IMR-90 (cell line): ENCODE measurements around the gene TMEM208. TPM values are rescaled to one million over a fixed set of nuclear protein-coding genes. Genes with fewer than 3 reads are reported as not detected.

Experiments used
- ATAC-seq: fragments of 200-7000 bp; cut with Tn5 transposase; 2 replicates; pipeline ENCODE4 v1.9.1; 2020; ENCODE audit warnings: low read depth, mild to moderate bottlenecking, moderate library complexity
- BruUV-seq: library from RNA; stranded (reverse); fragments of 400-500 nt; replicated peaks from 2 replicates; lab custom pipeline; 2021; lab: Mats Ljungman, UMichigan
- CTCF ChIA-PET: fragments of 300-600 bp; formaldehyde crosslinking; extraction: SDS; loops from one replicate; lab custom pipeline; 2021; ENCODE audit warnings: antibody characterized with exemption; lab: Yijun Ruan, JAX
- POLR2A ChIA-PET: fragments of 300-600 bp; sonication (Branson Sonifier 250); formaldehyde crosslinking; loops from one replicate; lab custom pipeline; 2022; ENCODE audit warnings: antibody characterized with exemption; ENCODE audit not compliant: unreplicated experiment; lab: Charles Lee
- DNase-seq: peaks from one replicate; pipeline ENCODE4 v3.0.0; 2013
- H2AFZ ChIP-seq: replicated peaks from 2 replicates; pipeline ENCODE3; 2013; ENCODE audit warnings: low read length, mild to moderate bottlenecking; ENCODE audit not compliant: poor library complexity
- H2AK5ac ChIP-seq: 2 replicates; pipeline ENCODE4 v1.6.1; 2013; ENCODE audit warnings: low read depth, low read length, inconsistent platforms
- H2AK9ac ChIP-seq: replicated peaks from 2 replicates; pipeline ENCODE3; 2013; ENCODE audit warnings: mild to moderate bottlenecking, low read depth, low read length, moderate library complexity; ENCODE audit not compliant: poor library complexity
- H2BK120ac ChIP-seq: 2 replicates; pipeline ENCODE4 v1.6.1; 2013; ENCODE audit warnings: low read depth, low read length, inconsistent platforms
- H2BK15ac ChIP-seq: 3 replicates; pipeline ENCODE4 v1.6.1; 2013; ENCODE audit warnings: low read depth, low read length, inconsistent platforms
- H2BK20ac ChIP-seq: 2 replicates; pipeline ENCODE4 v1.6.1; 2013; ENCODE audit warnings: low read depth, mild to moderate bottlenecking, inconsistent platforms, low read length, moderate library complexity
- H2BK5ac ChIP-seq: 2 replicates; pipeline ENCODE4 v1.6.1; 2013; ENCODE audit warnings: mild to moderate bottlenecking, low read depth, low read length, inconsistent platforms; ENCODE audit not compliant: poor library complexity, severe bottlenecking
- H3K14ac ChIP-seq: replicated peaks from 2 replicates; pipeline ENCODE4 v1.6.1; 2013; ENCODE audit warnings: low read depth, low read length, inconsistent platforms
- H3K18ac ChIP-seq: 2 replicates; pipeline ENCODE4 v1.6.1; 2013; ENCODE audit warnings: low read depth, low read length, control low read depth
- H3K23ac ChIP-seq: 2 replicates; pipeline ENCODE4 v1.6.1; 2013; ENCODE audit warnings: low read depth, low read length, inconsistent platforms
- H3K27ac ChIP-seq: 2 replicates; pipeline ENCODE4 v1.5.1; 2013; ENCODE audit warnings: mild to moderate bottlenecking, control low read depth, low read length; ENCODE audit not compliant: insufficient read depth
- H3K27me3 ChIP-seq: 2 replicates; pipeline ENCODE4 v1.6.1; 2013; ENCODE audit warnings: low read length; ENCODE audit not compliant: control insufficient read depth, insufficient read depth
- H3K36me3 ChIP-seq: 2 replicates; pipeline ENCODE4 v1.6.1; 2013; ENCODE audit warnings: low read length, mixed read lengths; ENCODE audit not compliant: control insufficient read depth, insufficient read depth
- H3K4ac ChIP-seq: 2 replicates; pipeline ENCODE4 v1.6.1; 2013; ENCODE audit warnings: low read depth, low read length, inconsistent platforms
- H3K4me1 ChIP-seq: 2 replicates; pipeline ENCODE4 v1.6.1; 2013; ENCODE audit warnings: low read length, mixed read lengths; ENCODE audit not compliant: control insufficient read depth, insufficient read depth
- H3K4me2 ChIP-seq: 2 replicates; pipeline ENCODE4 v1.6.1; 2013; ENCODE audit warnings: low read depth, mild to moderate bottlenecking, control low read depth, low read length, moderate library complexity
- H3K4me3 ChIP-seq: 2 replicates; pipeline ENCODE4 v1.5.1; 2013; ENCODE audit warnings: low read depth, mild to moderate bottlenecking, control low read depth, low read length, moderate library complexity; ENCODE audit not compliant: insufficient read depth
- H3K56ac ChIP-seq: 2 replicates; pipeline ENCODE4 v1.6.1; 2013; ENCODE audit warnings: low read length, inconsistent platforms; ENCODE audit not compliant: insufficient read depth; ENCODE audit errors: extremely low read depth
- H3K79me1 ChIP-seq, 2 experiments: 2 replicates each; pipeline ENCODE4 v1.6.1; 2013; ENCODE audit warnings: low read length in 2 of 2, inconsistent platforms in 1 of 2, low read depth in 1 of 2
- H3K9ac ChIP-seq: 2 replicates; pipeline ENCODE4 v1.6.1; 2013; ENCODE audit warnings: low read depth, low read length, control low read depth
- H3K9me1 ChIP-seq: 2 replicates; pipeline ENCODE4 v1.6.1; 2013; ENCODE audit warnings: low read length, inconsistent platforms; ENCODE audit not compliant: insufficient read depth
- H3K9me3 ChIP-seq: 2 replicates; pipeline ENCODE4 v1.6.1; 2013; ENCODE audit warnings: low read length; ENCODE audit not compliant: control insufficient read depth, insufficient read depth
- H4K20me1 ChIP-seq: 2 replicates; pipeline ENCODE4 v1.6.1; 2013; ENCODE audit warnings: low read length, inconsistent platforms; ENCODE audit not compliant: insufficient read depth
- H4K5ac ChIP-seq: 2 replicates; pipeline ENCODE4 v1.6.1; 2013; ENCODE audit warnings: mild to moderate bottlenecking, low read depth, low read length, control low read depth
- H4K8ac ChIP-seq, 2 experiments: 2 replicates each; pipeline ENCODE4 v1.6.1; 2013; ENCODE audit warnings: low read depth in 2 of 2, low read length in 2 of 2, control low read depth in 1 of 2, inconsistent platforms in 1 of 2
- H4K91ac ChIP-seq: 2 replicates; pipeline ENCODE4 v1.6.1; 2013; ENCODE audit warnings: low read depth, low read length, inconsistent platforms; ENCODE audit not compliant: insufficient read depth
- BHLHE40 ChIP-seq: fragments of 150-350 bp; IDR thresholded peaks from 2 replicates; pipeline ENCODE4 v1.6.1; 2016; ENCODE audit warnings: mild to moderate bottlenecking, low read depth, low read length
- CEBPB ChIP-seq: IDR thresholded peaks from 2 replicates; pipeline ENCODE4 v1.6.1; 2012; ENCODE audit warnings: low read depth, low read length, improper control_type of control experiment
- CTCF ChIP-seq: conservative IDR thresholded peaks from 2 replicates; pipeline ENCODE4 v1.5.1; 2012; ENCODE audit warnings: mild to moderate bottlenecking, low read depth, low read length, improper control_type of control experiment
- MAFK ChIP-seq: IDR thresholded peaks from 2 replicates; pipeline ENCODE4 v1.6.1; 2012; ENCODE audit warnings: low read depth, low read length, improper control_type of control experiment
- MAZ ChIP-seq: IDR thresholded peaks from 2 replicates; pipeline ENCODE4 v1.6.1; 2012; ENCODE audit warnings: low read depth, mild to moderate bottlenecking, low read length, improper control_type of control experiment, moderate library complexity, borderline replicate concordance
- MXI1 ChIP-seq: IDR thresholded peaks from 2 replicates; pipeline ENCODE4 v1.6.1; 2012; ENCODE audit warnings: low read depth, mild to moderate bottlenecking, low read length, moderate library complexity, borderline replicate concordance
- RCOR1 ChIP-seq: IDR thresholded peaks from 2 replicates; pipeline ENCODE4 v1.6.1; 2012; ENCODE audit warnings: mild to moderate bottlenecking, low read length, improper control_type of control experiment; ENCODE audit not compliant: insufficient replicate concordance
- SMC3 ChIP-seq: fragments of 150-350 bp; IDR thresholded peaks from 2 replicates; pipeline ENCODE4 v1.6.1; 2016; ENCODE audit warnings: low read depth, mild to moderate bottlenecking, antibody characterized with exemption, low read length, moderate library complexity
- WGBS, 2 experiments: methylation state at CpG; one replicate each; pipeline versions ENCODE4 v1.1.5 to v1.1.7; 2013; ENCODE audit warnings: missing lambda C conversion rate in 2 of 2; ENCODE audit not compliant: insufficient read length in 1 of 2; ENCODE audit errors: extremely low coverage in 2 of 2; 5-methylcytosine and 5-hydroxymethylcytosine counted together
- dilution Hi-C: fragments of 300-500 bp; cut with HindIII; formaldehyde crosslinking; loops from one replicate; pipeline ENCODE4 v1.14.3; 2018; ENCODE audit warnings: low sequenced_read_pairs; ENCODE audit not compliant: unreplicated experiment
- in situ Hi-C: fragments of 300-500 bp; cut with MboI; formaldehyde crosslinking; loops from 3 replicates; pipeline ENCODE4 v1.14.3; 2019; ENCODE audit warnings: low sequenced_read_pairs, inconsistent platforms, mixed read lengths
- intact Hi-C: fragments of 100-400 bp; cut with micrococcal nuclease; formaldehyde crosslinking; loops from 2 replicates; pipeline ENCODE4 v1.10.0; 2022
- polyA plus RNA-seq, 3 experiments: library from polyadenylated mRNA; depleted of rRNA; stranded (reverse); fragments of >200 nt; gene quantifications; 2 replicates each; pipeline ENCODE4 v1.2.3, GENCODE V29; 2012; ENCODE audit warnings: low replicate concordance in 1 of 3
- total RNA-seq: library from RNA; depleted of rRNA; stranded (reverse); fragments of >200 nt; gene quantifications from 2 replicates; pipeline ENCODE4 v1.2.3, GENCODE V29; 2012

The TMEM208 gene
- total and polyA plus RNA-seq, 2 of the 4 experiments (the other 2 are of a cell fraction): 65.6 to 66.5 TPM

- H2BK5ac ChIP-seq: no peak overlapping the region
- in situ Hi-C loops (no loop called here), dilution Hi-C loops (no loop called here), intact Hi-C loops (no loop called here)
- ChIA-PET POLR2A (no interaction called here), CTCF (no interaction called here)
- H3K9me3 ChIP-seq: no peaks in the 10 kb centered on the region
- H3K27me3 ChIP-seq: no peaks in the 10 kb centered on the region
- H4K8ac ChIP-seq: no peak overlapping the region
- no peak overlapping the region for H2BK20ac ChIP-seq
- WGBS, 2 experiments: 77% methylated on average over 2 of the region's 3 CpGs; no CpG with 5 or more reads in 1 of the 2 experiments
- H3K4ac ChIP-seq: no peak overlapping the region
- H2AK9ac ChIP-seq: no peak overlapping the region
- no peak overlapping the region for H3K27ac ChIP-seq
- no peak overlapping the region for H2BK120ac ChIP-seq
- H3K4me3 ChIP-seq: no peak overlapping the region
- no peak overlapping the region for H3K4me2 ChIP-seq
- peaks cover 10% of the 10 kb centered on the region for H3K36me3 ChIP-seq
- H3K56ac ChIP-seq: no peak overlapping the region
- peaks cover 12% of the 10 kb centered on the region for H3K4me1 ChIP-seq
- H3K79me1 ChIP-seq: peaks cover 23 to 33% of the 10 kb centered on the region in 2 experiments
- TF ChIP-seq SMC3: no peak
- no peak for TF ChIP-seq MXI1
- no peak for TF ChIP-seq MAFK
- no peak for TF ChIP-seq BHLHE40
- TF ChIP-seq RCOR1: no peak
- TF ChIP-seq CTCF: no peak
- TF ChIP-seq MAZ: no peak
- TF ChIP-seq CEBPB: no peak
- ATAC-seq (no peak), DNase-seq (no peak)
- peaks cover 12% of the 10 kb centered on the region for H3K9me1 ChIP-seq
- H4K5ac ChIP-seq: no peak overlapping the region
- H4K20me1 ChIP-seq: peaks cover 7% of the 10 kb centered on the region; the same call in 1 of the 2 replicates
- no TSS peak for BruUV-seq
- H4K91ac ChIP-seq: no peak overlapping the region
- H3K14ac ChIP-seq: no peak overlapping the region
- no peak overlapping the region for H3K18ac ChIP-seq
- no peak overlapping the region for H3K23ac ChIP-seq
- no peak overlapping the region for H3K9ac ChIP-seq
- no peak overlapping the region for H2AK5ac ChIP-seq
- H2AFZ ChIP-seq: no peak overlapping the region
- no peak overlapping the region for H2BK15ac ChIP-seq
These were observed 2.9 kb upstream of the TMEM208 start for GRCh38 chr16:67223992-67224391.
